NB4 (cell line): ENCODE results near the gene DNAAF8.

Experiments
- DNase-seq: peaks from one replicate; pipeline ENCODE4 v3.0.0; 2010; ENCODE audit warnings: low read depth
- H3K4me3 ChIP-seq: one replicate; pipeline ENCODE4 v1.5.1; 2011; ENCODE audit warnings: mild to moderate bottlenecking, low read depth, low read length, moderate library complexity
- MYC ChIP-seq: IDR thresholded peaks from 2 replicates; pipeline ENCODE4 v1.6.1; 2011; ENCODE audit warnings: low read depth, low read length
- POLR2A ChIP-seq: IDR thresholded peaks from 2 replicates; pipeline ENCODE4 v1.6.1; 2011; ENCODE audit warnings: mild to moderate bottlenecking; ENCODE audit not compliant: insufficient read length; ENCODE audit errors: extremely low read depth
- TF ChIP-seq, protein P1 (sequence below): IDR thresholded peaks from one replicate; pipeline ENCODE4 v1.5.1; 2012; ENCODE audit warnings: low read depth, low read length
- TF ChIP-seq, protein P2 (sequence below): IDR thresholded peaks from 2 replicates; pipeline ENCODE4 v1.6.1; 2011; ENCODE audit warnings: low read depth, low read length

Gene DNAAF8

DNA sequence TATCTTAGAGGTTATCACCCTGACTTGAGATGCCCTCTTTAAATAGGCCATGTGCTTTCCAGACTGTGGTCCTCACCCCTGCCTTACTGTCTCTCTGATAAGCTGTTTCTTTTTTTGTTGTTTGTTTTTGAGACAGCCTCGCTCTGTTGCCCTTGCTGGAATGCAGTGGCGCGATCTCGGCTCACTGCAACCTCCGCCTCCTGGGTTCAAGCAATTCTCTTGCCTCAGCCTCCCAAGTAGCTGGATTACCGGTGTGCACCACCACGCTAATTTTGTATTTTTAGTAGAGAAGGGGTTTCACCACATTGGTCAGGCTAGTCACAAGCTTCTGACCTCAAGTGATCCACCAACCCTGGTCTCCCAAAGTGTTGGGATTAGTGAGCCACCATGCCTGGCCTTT, 54.6 kb downstream of the DNAAF8 start:
- DNase-seq = no peak
- H3K4me3 ChIP-seq = no peak overlapping the region
- TF ChIP-seq, protein P1, sequence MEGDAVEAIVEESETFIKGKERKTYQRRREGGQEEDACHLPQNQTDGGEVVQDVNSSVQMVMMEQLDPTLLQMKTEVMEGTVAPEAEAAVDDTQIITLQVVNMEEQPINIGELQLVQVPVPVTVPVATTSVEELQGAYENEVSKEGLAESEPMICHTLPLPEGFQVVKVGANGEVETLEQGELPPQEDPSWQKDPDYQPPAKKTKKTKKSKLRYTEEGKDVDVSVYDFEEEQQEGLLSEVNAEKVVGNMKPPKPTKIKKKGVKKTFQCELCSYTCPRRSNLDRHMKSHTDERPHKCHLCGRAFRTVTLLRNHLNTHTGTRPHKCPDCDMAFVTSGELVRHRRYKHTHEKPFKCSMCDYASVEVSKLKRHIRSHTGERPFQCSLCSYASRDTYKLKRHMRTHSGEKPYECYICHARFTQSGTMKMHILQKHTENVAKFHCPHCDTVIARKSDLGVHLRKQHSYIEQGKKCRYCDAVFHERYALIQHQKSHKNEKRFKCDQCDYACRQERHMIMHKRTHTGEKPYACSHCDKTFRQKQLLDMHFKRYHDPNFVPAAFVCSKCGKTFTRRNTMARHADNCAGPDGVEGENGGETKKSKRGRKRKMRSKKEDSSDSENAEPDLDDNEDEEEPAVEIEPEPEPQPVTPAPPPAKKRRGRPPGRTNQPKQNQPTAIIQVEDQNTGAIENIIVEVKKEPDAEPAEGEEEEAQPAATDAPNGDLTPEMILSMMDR = no peak
- TF ChIP-seq MYC (no peak), POLR2A (no peak)
- TF ChIP-seq, protein P2, sequence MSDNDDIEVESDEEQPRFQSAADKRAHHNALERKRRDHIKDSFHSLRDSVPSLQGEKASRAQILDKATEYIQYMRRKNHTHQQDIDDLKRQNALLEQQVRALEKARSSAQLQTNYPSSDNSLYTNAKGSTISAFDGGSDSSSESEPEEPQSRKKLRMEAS = no peak

GRCh38 chr16:4790261-4790660, 55.9 kb downstream of the DNAAF8 start:
- H3K4me3 ChIP-seq = no peak overlapping the region
- DNase-seq = no peak
- TF ChIP-seq, protein P2 = no peak
- TF ChIP-seq, protein P1 = no peak
- no peak for TF ChIP-seq POLR2A
- no peak for TF ChIP-seq MYC

GRCh38 chr16:4790871-4791270, 56.5 kb downstream of the DNAAF8 start:
- peak; percentile 75 for DNase-seq
- no peak overlapping the region for H3K4me3 ChIP-seq
- TF ChIP-seq POLR2A (no peak), MYC (no peak)
- TF ChIP-seq, protein P2 = no peak
- TF ChIP-seq, protein P1 = no peak

GRCh38 chr16:4792951-4793513, 58.7 kb downstream of the DNAAF8 start:
- no peak for DNase-seq
- TF ChIP-seq, protein P2 = no peak
- H3K4me3 ChIP-seq = no peak overlapping the region

- no peak within 1 kb of the TSS for H3K4me3 ChIP-seq
- TF ChIP-seq, protein P2 = no peak
- TF ChIP-seq, protein P1 = no peak
- TF ChIP-seq MYC (no peak), POLR2A (no peak)
- DNase-seq = no peak
These were observed 61.0 kb downstream of the DNAAF8 start, which contains the start of gene SMIM22 for GRCh38 chr16:4795181-4795827. SMIM22 (plus strand) TSS chr16:4795369; CDS start chr16:4795735, 366 bp downstream.

DNA sequence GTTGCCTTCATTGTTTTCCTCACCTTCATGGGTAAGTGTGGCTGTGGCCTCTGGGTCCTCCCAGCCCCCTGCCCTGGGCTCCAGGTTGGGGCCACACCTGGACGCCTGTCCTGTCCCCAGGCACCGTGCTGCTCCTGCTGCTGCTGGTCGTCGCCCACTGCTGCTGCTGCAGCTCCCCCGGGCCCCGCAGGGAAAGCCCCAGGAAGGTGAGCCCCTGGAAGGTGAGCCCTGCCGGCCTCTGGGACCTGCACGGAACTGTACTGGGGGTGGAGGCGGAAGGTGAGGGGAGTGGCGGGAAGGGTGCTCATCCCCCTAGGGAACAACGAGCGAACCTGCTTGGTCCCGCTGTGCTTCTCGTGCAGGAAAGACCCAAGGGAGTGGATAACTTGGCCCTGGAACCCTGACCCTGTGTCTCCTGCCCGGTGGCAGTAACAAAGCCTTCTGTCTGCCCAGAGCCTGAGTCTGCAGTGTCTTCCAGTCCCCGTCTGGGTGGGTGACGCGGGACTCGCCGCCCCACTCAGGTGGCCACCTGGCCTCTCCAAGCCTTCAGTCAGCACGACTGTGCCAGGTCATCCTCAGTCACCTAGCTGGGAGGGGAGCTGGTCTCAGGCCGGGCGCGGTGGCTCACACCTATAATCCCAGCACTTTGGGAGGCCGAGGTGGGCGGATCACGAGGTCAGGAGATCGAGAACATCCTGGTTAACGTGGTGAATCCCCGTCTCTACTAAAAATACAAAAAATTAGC, 61.7 kb downstream of the DNAAF8 start:
- TF ChIP-seq, protein P1 = no peak
- TF ChIP-seq, protein P2 = no peak
- TF ChIP-seq POLR2A (no peak), MYC (no peak)
- no peak for DNase-seq
- no peak overlapping the region for H3K4me3 ChIP-seq
